Measurements from ENCODE around the gene OSBPL2. TPM values are rescaled to one million over a fixed set of nuclear protein-coding genes. Genes with fewer than 3 reads are reported as not detected.

Gene OSBPL2
- total RNA-seq, 2 experiments from 2014 or later = 17.2 to 40.0 TPM

DNA sequence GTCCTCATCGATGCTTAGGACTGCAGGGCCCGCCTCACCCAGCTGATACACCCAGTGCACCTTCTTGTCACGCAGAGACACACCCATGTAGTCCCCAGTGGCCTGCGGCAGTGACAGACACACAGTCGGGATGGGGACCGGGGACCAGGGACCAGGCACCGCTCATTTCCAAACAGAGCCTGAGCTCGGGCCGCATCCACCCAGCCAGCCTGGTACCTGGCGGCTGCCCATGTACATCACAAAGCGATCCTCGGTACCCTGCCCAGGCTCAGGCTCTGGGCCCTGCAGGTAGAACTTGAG, 76.0 kb downstream of the OSBPL2 start:
- H3K27ac ChIP-seq (ENCODE audit: low read depth, low read length, poor library complexity, severe bottlenecking) = no peak overlapping the region

DNA sequence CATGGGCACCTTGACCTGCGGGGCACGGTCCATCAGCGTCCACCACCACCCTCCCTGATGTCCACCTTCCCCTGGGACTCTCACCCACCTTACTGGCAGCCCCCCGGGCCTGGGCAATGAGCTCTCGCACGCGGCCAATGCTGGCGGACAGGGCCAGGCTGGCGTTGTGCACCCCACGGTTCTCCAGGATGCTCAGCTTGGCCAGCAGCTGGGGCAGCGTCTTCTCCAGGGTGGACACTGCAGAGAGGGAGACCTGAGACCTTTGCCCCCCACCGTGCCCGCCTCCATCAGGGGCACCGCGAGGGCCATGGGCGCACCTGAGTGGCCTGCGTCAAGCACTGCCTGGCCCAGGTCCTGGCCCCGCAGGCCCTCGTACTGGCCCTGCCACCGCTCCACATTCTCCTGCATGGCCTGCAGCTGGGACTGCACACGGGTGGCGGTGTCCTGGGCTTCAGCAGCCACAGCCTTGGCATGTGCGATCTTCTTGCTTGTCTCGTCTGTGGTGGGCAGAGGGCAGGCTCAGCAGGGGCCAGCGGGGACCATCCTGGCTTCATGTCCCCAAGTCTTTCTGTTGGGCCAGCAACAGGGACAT, 76.5 kb downstream of the OSBPL2 start:
- Histone ChIP-seq H3K4me1 (ENCODE audit: insufficient read depth, low read length, poor library complexity, severe bottlenecking) (no peaks in the 10 kb centered on the region), H4K20me1 (ENCODE audit: insufficient read depth, low read length) (no peaks in the 10 kb centered on the region), H3K4me2 (ENCODE audit: low read length) (no peak overlapping the region), H3K9me3 (ENCODE audit: low read length) (no peaks in the 10 kb centered on the region), H3K79me2 (ENCODE audit: insufficient read depth, low read depth, low read length) (no peaks in the 10 kb centered on the region), H3K4me3 (ENCODE audit: low read depth, low read length, poor library complexity, severe bottlenecking) (no peak overlapping the region), H3K9me2 (ENCODE audit: insufficient read depth, low read length) (no peaks in the 10 kb centered on the region), H3K27ac (ENCODE audit: low read depth, low read length, poor library complexity, severe bottlenecking) (no peak overlapping the region), H3K36me3 (ENCODE audit: insufficient read depth, low read length) (peaks cover 53% of the 10 kb centered on the region), H2AFZ (ENCODE audit: low read length) (no peak overlapping the region)
- CTCF ChIA-PET (ENCODE audit: unreplicated experiment) = no interaction called here
- no TSS peak for BruUV-seq (replicated peaks)
- POLR2A ChIA-PET = no interaction called here
- no peak for DNase-seq (ENCODE audit: low spot score)
- intact Hi-C loops (cut with micrococcal nuclease; ENCODE audit: unreplicated experiment) = no loop called here
- TF ChIP-seq, protein P1, sequence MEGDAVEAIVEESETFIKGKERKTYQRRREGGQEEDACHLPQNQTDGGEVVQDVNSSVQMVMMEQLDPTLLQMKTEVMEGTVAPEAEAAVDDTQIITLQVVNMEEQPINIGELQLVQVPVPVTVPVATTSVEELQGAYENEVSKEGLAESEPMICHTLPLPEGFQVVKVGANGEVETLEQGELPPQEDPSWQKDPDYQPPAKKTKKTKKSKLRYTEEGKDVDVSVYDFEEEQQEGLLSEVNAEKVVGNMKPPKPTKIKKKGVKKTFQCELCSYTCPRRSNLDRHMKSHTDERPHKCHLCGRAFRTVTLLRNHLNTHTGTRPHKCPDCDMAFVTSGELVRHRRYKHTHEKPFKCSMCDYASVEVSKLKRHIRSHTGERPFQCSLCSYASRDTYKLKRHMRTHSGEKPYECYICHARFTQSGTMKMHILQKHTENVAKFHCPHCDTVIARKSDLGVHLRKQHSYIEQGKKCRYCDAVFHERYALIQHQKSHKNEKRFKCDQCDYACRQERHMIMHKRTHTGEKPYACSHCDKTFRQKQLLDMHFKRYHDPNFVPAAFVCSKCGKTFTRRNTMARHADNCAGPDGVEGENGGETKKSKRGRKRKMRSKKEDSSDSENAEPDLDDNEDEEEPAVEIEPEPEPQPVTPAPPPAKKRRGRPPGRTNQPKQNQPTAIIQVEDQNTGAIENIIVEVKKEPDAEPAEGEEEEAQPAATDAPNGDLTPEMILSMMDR (conservative IDR thresholded peaks at IDR 0.05; ENCODE audit: low read length) = no peak
- no peak for TF ChIP-seq EZH2phosphoT487 (IDR thresholded peaks at IDR 0.05; ENCODE audit: borderline replicate concordance, low read depth, low read length)

More for the DNA sequence above, 76.0 kb downstream of the OSBPL2 start:
- Histone ChIP-seq H3K4me1 (ENCODE audit: insufficient read depth, low read length, poor library complexity, severe bottlenecking) (no peaks in the 10 kb centered on the region), H3K79me2 (ENCODE audit: insufficient read depth, low read depth, low read length) (no peaks in the 10 kb centered on the region), H3K36me3 (ENCODE audit: insufficient read depth, low read length) (peaks cover 53% of the 10 kb centered on the region), H4K20me1 (ENCODE audit: insufficient read depth, low read length) (no peaks in the 10 kb centered on the region), H3K4me2 (ENCODE audit: low read length) (no peak overlapping the region), H3K9me3 (ENCODE audit: low read length) (no peaks in the 10 kb centered on the region), H3K4me3 (ENCODE audit: low read depth, low read length, poor library complexity, severe bottlenecking) (no peak overlapping the region), H3K9me2 (ENCODE audit: insufficient read depth, low read length) (no peaks in the 10 kb centered on the region), H2AFZ (ENCODE audit: low read length) (no peak overlapping the region)
- TF ChIP-seq EZH2phosphoT487 (IDR thresholded peaks at IDR 0.05; ENCODE audit: borderline replicate concordance, low read depth, low read length) = no peak
- TF ChIP-seq, protein P1 (conservative IDR thresholded peaks at IDR 0.05; ENCODE audit: low read length) = no peak
- DNase-seq (ENCODE audit: low spot score) = no peak
- ChIA-PET POLR2A (no interaction called here), CTCF (ENCODE audit: unreplicated experiment) (no interaction called here)
- no TSS peak for BruUV-seq (replicated peaks)
- intact Hi-C loops (cut with micrococcal nuclease; ENCODE audit: unreplicated experiment) = no loop called here

DNA sequence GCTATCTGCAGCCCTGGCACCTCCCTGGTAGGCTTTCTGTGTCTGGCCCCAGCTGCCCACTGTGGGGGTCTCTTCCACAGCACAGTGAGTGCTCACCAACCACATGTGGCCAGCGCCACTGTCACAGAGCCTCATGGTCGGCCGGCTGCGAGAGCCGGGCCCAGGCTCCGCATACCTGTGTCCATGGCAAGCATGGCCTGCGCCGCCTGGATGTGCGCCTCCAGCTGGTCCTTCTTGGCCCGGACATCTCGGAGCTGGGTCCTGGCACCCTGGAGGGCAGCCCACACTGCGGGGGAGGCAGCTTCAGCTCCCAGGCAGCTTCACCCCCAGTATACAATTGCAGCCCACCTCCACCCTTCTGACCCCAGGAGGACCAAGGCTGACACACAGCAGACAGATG, 77.5 kb downstream of the OSBPL2 start:
- intact Hi-C loops (cut with micrococcal nuclease; ENCODE audit: unreplicated experiment) = no loop called here
- no TSS peak for BruUV-seq (replicated peaks)
- Histone ChIP-seq H3K4me1 (ENCODE audit: insufficient read depth, low read length, poor library complexity, severe bottlenecking) (no peaks in the 10 kb centered on the region), H3K27ac (ENCODE audit: low read depth, low read length, poor library complexity, severe bottlenecking) (no peak overlapping the region), H3K4me3 (ENCODE audit: low read depth, low read length, poor library complexity, severe bottlenecking) (no peak overlapping the region), H3K36me3 (ENCODE audit: insufficient read depth, low read length) (peaks cover 46% of the 10 kb centered on the region), H3K4me2 (ENCODE audit: low read length) (no peak overlapping the region), H2AFZ (ENCODE audit: low read length) (no peak overlapping the region), H3K9me2 (ENCODE audit: insufficient read depth, low read length) (no peaks in the 10 kb centered on the region), H3K9me3 (ENCODE audit: low read length) (no peaks in the 10 kb centered on the region), H3K79me2 (ENCODE audit: insufficient read depth, low read depth, low read length) (no peaks in the 10 kb centered on the region), H4K20me1 (ENCODE audit: insufficient read depth, low read length) (no peaks in the 10 kb centered on the region)
- TF ChIP-seq, protein P1 (conservative IDR thresholded peaks at IDR 0.05; ENCODE audit: low read length) = no peak
- no peak for TF ChIP-seq EZH2phosphoT487 (IDR thresholded peaks at IDR 0.05; ENCODE audit: borderline replicate concordance, low read depth, low read length)
- DNase-seq (ENCODE audit: low spot score) = no peak
- POLR2A ChIA-PET = no interaction called here
- CTCF ChIA-PET (ENCODE audit: unreplicated experiment) = no interaction called here

All from OCI-LY7 (cell line).